AG04450 (cell line): Measurements from ENCODE around the gene CLDN14. TPM values are rescaled to one million over a fixed set of nuclear protein-coding genes. Genes with fewer than 3 reads are reported as not detected.

Experiments
- CTCF ChIA-PET: fragments of 300-600, 350-600 bp; formaldehyde crosslinking; extraction: SDS; loops from one replicate; lab custom pipeline; 2022; ENCODE audit warnings: antibody characterized with exemption, inconsistent platforms; lab: Charles Lee
- POLR2A ChIA-PET: fragments of 350-600 bp; formaldehyde crosslinking; extraction: SDS; loops from one replicate; lab custom pipeline; 2021; ENCODE audit warnings: antibody characterized with exemption, inconsistent platforms; lab: Yijun Ruan, JAX
- DNase-seq: peaks from one replicate; pipeline ENCODE4 v3.0.0-alpha.2; 2011; ENCODE audit warnings: low read depth, low spot score
- H3K27ac ChIP-seq: one replicate; pipeline ENCODE4 v1.5.1; 2012; ENCODE audit warnings: low read depth, low read length, control low read depth
- H3K27me3 ChIP-seq: one replicate; pipeline ENCODE4 v1.6.0; 2012; ENCODE audit warnings: low read length; ENCODE audit not compliant: control insufficient read depth, insufficient read depth
- H3K4me3 ChIP-seq: 2 replicates; pipeline ENCODE4 v1.5.1; 2011; ENCODE audit warnings: mild to moderate bottlenecking, low read depth, low read length, control low read depth
- H3K9me3 ChIP-seq: 2 replicates; pipeline ENCODE4 v1.5.1; 2012; ENCODE audit warnings: low read length; ENCODE audit not compliant: control insufficient read depth, insufficient read depth
- CTCF ChIP-seq: IDR thresholded peaks from 2 replicates; pipeline ENCODE4 v1.5.1; 2011; ENCODE audit warnings: low read depth, low read length, control low read depth, inconsistent platforms
- polyA plus RNA-seq: library from polyadenylated mRNA; depleted of rRNA; stranded (reverse); fragments of >200 nt; gene quantifications from 2 replicates; pipeline ENCODE4 v1.2.3, GENCODE V29; 2011

Gene CLDN14
- polyA plus RNA-seq, 1 experiment = not detected

- no peaks in the 10 kb centered on the region for H3K27me3 ChIP-seq
- H3K4me3 ChIP-seq = no peak overlapping the region
- DNase-seq = no peak
- TF ChIP-seq CTCF = no peak
- H3K27ac ChIP-seq = no peak overlapping the region
- no peaks in the 10 kb centered on the region for H3K9me3 ChIP-seq
- ChIA-PET POLR2A (no interaction called here), CTCF (interaction anchor here (1.2 kb wide), 1 partner anchor 12 kb away, joined by 3 read pairs; no protein-coding TSS in a partner anchor)
Observed at GRCh38 chr21:36434144-36434543, 45.8 kb downstream of the CLDN14 start.

GRCh38 chr21:36433059-36433709, 46.7 kb downstream of the CLDN14 start:
- POLR2A ChIA-PET = no interaction called here

GRCh38 chr21:36431252-36431651, 48.7 kb downstream of the CLDN14 start:
- Histone ChIP-seq H3K4me3 (no peak overlapping the region), H3K9me3 (no peaks in the 10 kb centered on the region), H3K27ac (no peak overlapping the region), H3K27me3 (no peaks in the 10 kb centered on the region)
- ChIA-PET CTCF (interaction anchor here (1.4 to 1.5 kb wide), 2 partner anchors 9 to 12 kb away, joined by 4 to 5 read pairs; no protein-coding TSS in a partner anchor), POLR2A (no interaction called here)
- no peak for DNase-seq
- TF ChIP-seq CTCF = no peak

More at GRCh38 chr21:36433059-36433709, 46.7 kb downstream of the CLDN14 start:
- CTCF ChIA-PET = no interaction called here
- Histone ChIP-seq H3K9me3 (no peaks in the 10 kb centered on the region), H3K27ac (no peak overlapping the region), H3K4me3 (no peak overlapping the region), H3K27me3 (no peaks in the 10 kb centered on the region)
- DNase-seq = no peak
- no peak for TF ChIP-seq CTCF

- ChIA-PET CTCF (interaction anchor here (1.4 to 1.5 kb wide), 2 partner anchors 9 to 11 kb away, joined by 4 to 5 read pairs; no protein-coding TSS in a partner anchor), POLR2A (interaction anchor here (1.1 kb wide), 1 partner anchor 342 kb away, joined by 3 read pairs; no protein-coding TSS in a partner anchor)
- DNase-seq = no peak
- Histone ChIP-seq H3K27ac (no peak overlapping the region), H3K27me3 (no peaks in the 10 kb centered on the region), H3K9me3 (no peaks in the 10 kb centered on the region), H3K4me3 (peak overlapping the region; percentile 7; the same call in 1 of the 2 replicates)
- TF ChIP-seq CTCF = no peak
Observed at GRCh38 chr21:36430841-36431240, 49.1 kb downstream of the CLDN14 start.

GRCh38 chr21:36429947-36430546, 49.9 kb downstream of the CLDN14 start:
- Histone ChIP-seq H3K9me3 (no peaks in the 10 kb centered on the region), H3K4me3 (peak overlapping the region; percentile 47), H3K27me3 (no peaks in the 10 kb centered on the region), H3K27ac (peak overlapping the region; percentile 93)
- CTCF ChIA-PET = interaction anchor here (0.6 to 2.2 kb wide), 5 partner anchors 8 to 206 kb away, joined by 3 to 9 read pairs (median 5); no protein-coding TSS in a partner anchor
- TF ChIP-seq CTCF = 0 out of 2 replicates have a peak, but pooled peaks have one; percentile 7
- DNase-seq = peak; percentile 97
- POLR2A ChIA-PET = interaction anchor here (0.6 to 1.3 kb wide), 6 partner anchors 15 to 778 kb away, joined by 3 read pairs; no protein-coding TSS in a partner anchor
